Nephron progenitor cell (in vitro differentiated cells): ENCODE results near the gene LITAF.
"Not testable (repeated sequence)": the region's sequence is repeated elsewhere in the genome, so short reads cannot be mapped to it uniquely, and the experiment has no call there.

Experiments
- DNase-seq: peaks from one replicate; pipeline ENCODE4 v3.0.0; 2021
- H3K27ac Mint-ChIP-seq: 2 replicates; pipeline ENCODE4 v1.8.0; 2021; ENCODE audit warnings: mild to moderate bottlenecking, moderate library complexity, mixed read lengths
- H3K27me3 Mint-ChIP-seq: 2 replicates; pipeline ENCODE4 v1.8.0; 2021; ENCODE audit warnings: mild to moderate bottlenecking, low read depth, mixed read lengths; ENCODE audit not compliant: poor library complexity
- H3K36me3 Mint-ChIP-seq: 2 replicates; pipeline ENCODE4 v1.8.0; 2021; ENCODE audit warnings: low read depth, mixed read lengths
- H3K4me1 Mint-ChIP-seq: 2 replicates; pipeline ENCODE4 v1.8.0; 2021; ENCODE audit warnings: mixed read lengths
- H3K4me3 Mint-ChIP-seq: 2 replicates; pipeline ENCODE4 v1.8.0; 2021; ENCODE audit warnings: mild to moderate bottlenecking, moderate library complexity, mixed read lengths
- H3K9me3 Mint-ChIP-seq: 2 replicates; pipeline ENCODE4 v1.8.0; 2021; ENCODE audit warnings: mild to moderate bottlenecking, moderate library complexity, mixed read lengths
- TF ChIP-seq, protein P1 (sequence below): fragments of 200-600 bp; sonication (generic); IDR thresholded peaks from 2 replicates; pipeline ENCODE4 v1.5.0; 2021; ENCODE audit warnings: antibody characterized with exemption

The LITAF gene

DNA sequence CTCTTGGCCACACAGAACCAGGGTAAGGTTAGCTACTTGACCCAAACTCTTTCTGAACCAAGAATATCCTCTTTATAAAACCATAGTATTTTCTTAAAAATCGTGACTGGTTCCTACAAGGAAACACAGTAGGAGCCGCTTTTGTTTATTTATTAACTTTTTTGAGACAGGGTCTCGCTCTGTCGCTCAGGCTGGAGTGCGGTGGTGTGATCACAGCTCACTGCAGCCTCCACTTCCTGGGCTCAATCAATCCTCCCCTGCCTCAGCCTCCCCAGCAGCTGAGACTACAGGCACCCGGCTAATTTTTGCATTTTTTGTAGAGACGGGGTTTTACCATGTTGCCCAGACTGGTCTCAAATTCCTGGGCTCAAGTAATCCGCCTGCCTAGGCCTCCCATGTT, 14.7 kb upstream of the LITAF start:
- Mint-ChIP-seq H3K27ac (no peak overlapping the region), H3K27me3 (peaks cover 13% of the 10 kb centered on the region), H3K4me3 (no peak overlapping the region), H3K9me3 (no peaks in the 10 kb centered on the region), H3K36me3 (no peaks in the 10 kb centered on the region), H3K4me1 (peaks cover 51% of the 10 kb centered on the region)
- no peak for DNase-seq
- TF ChIP-seq, protein P1, sequence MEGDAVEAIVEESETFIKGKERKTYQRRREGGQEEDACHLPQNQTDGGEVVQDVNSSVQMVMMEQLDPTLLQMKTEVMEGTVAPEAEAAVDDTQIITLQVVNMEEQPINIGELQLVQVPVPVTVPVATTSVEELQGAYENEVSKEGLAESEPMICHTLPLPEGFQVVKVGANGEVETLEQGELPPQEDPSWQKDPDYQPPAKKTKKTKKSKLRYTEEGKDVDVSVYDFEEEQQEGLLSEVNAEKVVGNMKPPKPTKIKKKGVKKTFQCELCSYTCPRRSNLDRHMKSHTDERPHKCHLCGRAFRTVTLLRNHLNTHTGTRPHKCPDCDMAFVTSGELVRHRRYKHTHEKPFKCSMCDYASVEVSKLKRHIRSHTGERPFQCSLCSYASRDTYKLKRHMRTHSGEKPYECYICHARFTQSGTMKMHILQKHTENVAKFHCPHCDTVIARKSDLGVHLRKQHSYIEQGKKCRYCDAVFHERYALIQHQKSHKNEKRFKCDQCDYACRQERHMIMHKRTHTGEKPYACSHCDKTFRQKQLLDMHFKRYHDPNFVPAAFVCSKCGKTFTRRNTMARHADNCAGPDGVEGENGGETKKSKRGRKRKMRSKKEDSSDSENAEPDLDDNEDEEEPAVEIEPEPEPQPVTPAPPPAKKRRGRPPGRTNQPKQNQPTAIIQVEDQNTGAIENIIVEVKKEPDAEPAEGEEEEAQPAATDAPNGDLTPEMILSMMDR = no peak

DNA sequence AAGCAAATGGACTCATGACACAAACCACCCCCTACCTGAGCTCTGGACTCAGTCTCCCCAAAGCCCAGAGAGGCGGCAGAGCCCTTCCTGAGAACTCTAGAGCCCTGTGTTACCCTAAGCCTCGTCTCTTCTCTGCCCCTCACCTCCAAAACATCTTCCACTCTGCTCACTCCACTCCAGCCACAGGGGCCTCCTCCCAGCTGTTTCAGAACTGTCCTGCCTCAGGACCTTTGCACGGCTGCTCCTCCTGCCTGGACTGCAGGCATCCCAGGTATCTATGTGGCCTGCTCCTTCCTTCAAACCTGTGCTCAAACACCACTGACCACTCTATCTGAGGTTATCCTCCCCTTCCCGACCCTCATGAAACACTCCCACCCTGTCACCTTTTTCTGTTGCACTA, 12.9 kb upstream of the LITAF start:
- peaks cover 55% of the 10 kb centered on the region for H3K4me1 Mint-ChIP-seq
- DNase-seq = no peak

DNA sequence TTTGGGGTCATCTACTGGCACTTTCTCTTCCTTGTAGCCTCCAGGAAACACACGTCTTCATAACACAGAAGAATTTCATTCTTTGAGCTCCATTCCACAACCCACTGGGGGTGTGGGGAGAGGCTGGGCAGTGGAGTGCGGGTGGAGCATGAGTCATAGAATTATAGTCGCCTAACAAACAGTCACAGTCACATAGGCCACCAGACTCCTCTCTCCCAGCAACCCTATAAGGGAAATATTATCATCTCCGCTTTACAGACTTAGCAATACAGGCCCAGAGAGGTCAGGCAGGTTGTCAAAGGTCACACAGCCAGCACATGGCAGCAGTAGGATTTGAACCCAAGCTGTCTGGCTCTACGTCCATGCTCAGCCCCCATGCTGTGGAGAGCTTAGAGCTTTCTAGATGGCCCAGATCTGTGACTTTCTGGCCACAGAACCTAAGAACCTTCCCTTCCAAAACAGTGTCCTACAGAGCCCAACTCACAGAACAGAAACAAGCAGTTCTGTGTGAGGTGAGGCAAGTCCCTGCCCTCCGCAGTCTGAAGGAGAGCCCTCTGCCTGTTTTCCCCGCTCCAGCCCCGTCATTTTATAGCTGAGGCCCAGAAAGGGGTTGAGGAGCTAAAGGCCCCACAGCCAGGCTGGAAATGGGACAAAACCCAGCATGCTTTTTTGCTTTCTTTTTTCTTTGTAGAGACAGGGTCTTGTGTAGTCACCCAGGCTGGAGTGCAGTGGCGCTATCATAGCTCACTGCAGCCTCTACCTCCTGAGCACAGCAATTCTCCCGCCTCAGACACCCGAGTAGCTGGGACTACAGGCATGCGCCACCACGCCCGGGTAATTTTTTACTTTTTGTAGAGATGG, 10.7 kb upstream of the LITAF start:
- DNase-seq = no peak
- TF ChIP-seq, protein P1 = no peak
- H3K27ac Mint-ChIP-seq = peak overlapping the region; percentile 47

More for the DNA sequence above, 12.9 kb upstream of the LITAF start:
- H3K27me3 Mint-ChIP-seq = peaks cover 13% of the 10 kb centered on the region
- H3K4me3 Mint-ChIP-seq = no peak overlapping the region
- H3K27ac Mint-ChIP-seq = no peak overlapping the region
- TF ChIP-seq, protein P1 = no peak
- no peaks in the 10 kb centered on the region for H3K36me3 Mint-ChIP-seq
- no peaks in the 10 kb centered on the region for H3K9me3 Mint-ChIP-seq

DNA sequence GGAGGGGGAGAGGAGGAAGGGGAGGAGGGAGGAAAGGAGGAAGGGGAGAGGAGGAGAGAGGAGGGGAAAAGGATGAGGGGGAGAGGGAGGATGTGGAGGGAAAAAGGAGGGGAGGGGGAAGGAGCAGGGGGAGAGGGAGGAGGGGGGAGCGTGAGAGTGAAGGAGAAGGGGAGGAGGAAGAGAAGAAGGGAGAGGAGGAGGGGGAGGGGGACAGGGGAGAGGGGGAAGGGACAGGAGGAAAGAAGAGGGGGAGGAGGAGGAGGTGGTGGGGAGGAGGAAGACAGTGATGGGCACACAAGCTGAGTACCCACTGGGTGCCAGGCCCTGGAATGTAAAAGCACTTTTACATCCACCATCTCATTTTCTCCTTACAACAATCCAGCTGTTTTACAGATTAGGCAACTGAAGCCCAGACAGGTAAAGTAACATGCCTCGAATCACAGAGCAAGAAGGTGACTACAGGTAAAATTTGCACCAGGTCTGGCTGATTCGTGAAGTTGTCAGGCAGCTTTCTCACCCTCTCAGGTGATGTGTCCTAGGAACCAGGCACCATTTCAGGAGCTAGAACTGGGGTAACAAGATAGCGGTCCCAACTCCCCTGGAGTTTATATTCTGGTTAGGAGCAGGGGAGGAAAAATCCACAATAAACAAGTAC, 10.0 kb upstream of the LITAF start:
- TF ChIP-seq, protein P1 = no peak
- Mint-ChIP-seq H3K27me3 (peaks cover 4% of the 10 kb centered on the region), H3K36me3 (no peaks in the 10 kb centered on the region), H3K4me3 (no peak overlapping the region), H3K27ac (no peak overlapping the region), H3K9me3 (no peaks in the 10 kb centered on the region), H3K4me1 (peaks cover 41% of the 10 kb centered on the region)
- DNase-seq = no peak

More for the DNA sequence above, 10.7 kb upstream of the LITAF start:
- Mint-ChIP-seq H3K4me3 (no peak overlapping the region), H3K4me1 (peaks cover 49% of the 10 kb centered on the region), H3K36me3 (no peaks in the 10 kb centered on the region), H3K27me3 (peaks cover 8% of the 10 kb centered on the region), H3K9me3 (no peaks in the 10 kb centered on the region)

DNA sequence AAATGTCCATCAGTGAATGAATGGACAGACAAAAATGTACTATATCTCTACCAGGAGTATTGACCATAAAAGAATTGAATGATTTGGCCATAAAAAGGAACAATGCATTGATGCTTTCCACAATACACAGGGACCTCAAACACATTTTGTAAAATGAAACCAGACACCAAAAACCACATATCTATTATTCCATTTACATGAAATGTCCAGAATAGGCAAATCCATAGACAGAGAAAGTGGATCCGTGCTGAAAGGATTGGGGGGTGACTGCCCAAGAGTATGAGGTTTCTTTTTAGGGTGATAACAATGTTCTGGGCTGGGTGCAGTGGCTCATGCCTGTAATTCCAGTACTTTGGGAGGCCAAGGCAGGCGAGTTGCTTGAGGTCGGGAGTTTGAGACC, 6.9 kb upstream of the LITAF start:
- DNase-seq = no peak
- Mint-ChIP-seq H3K9me3 (peaks cover 6% of the 10 kb centered on the region), H3K27me3 (peaks cover 19% of the 10 kb centered on the region), H3K36me3 (no peaks in the 10 kb centered on the region), H3K27ac (no peak overlapping the region), H3K4me1 (peaks cover 29% of the 10 kb centered on the region), H3K4me3 (no peak overlapping the region)
- TF ChIP-seq, protein P1 = no peak

DNA sequence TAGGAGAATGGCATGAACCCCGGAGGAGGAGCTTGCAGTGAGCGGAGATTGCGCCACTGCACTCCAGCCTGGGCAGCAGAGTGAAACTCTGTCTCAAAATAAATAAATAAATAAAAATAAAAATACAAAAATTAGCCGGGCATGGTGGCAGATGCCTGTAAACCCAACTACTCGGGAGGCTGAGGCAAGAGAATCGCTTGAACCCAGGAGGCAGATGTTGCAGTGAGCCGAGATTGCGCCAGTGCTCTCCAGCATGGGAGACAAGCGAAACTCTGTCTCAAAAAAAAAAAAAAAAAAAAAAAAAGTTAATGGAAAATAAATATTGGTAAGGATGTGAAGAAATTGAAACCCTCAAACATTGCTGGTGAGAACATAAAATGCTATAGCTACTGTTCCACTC, 6.4 kb upstream of the LITAF start:
- H3K4me1 Mint-ChIP-seq = peaks cover 24% of the 10 kb centered on the region
- H3K4me3 Mint-ChIP-seq, H3K27ac Mint-ChIP-seq, DNase-seq, H3K36me3 Mint-ChIP-seq, H3K9me3 Mint-ChIP-seq: not testable (repeated sequence)
- H3K27me3 Mint-ChIP-seq = peaks cover 19% of the 10 kb centered on the region

DNA sequence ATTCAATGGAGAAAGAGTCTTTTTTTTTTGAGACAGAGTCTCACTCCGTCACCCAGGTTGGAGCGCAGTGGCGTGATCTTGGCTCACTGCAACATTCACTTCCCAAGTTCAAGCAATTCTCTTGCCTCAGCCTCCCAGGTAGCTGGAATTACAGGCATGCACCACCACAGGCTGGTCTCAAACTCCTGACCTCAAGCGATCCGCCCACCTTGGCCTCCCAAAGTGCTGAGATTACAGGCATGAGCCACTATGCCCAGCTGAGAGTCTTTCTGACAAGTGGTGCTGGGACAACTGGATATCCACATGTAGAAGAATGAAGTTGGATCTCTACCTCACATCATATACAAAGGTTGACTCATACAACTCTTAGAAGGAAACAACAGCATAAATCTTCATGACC, 4.9 kb upstream of the LITAF start:
- H3K4me3 Mint-ChIP-seq, H3K36me3 Mint-ChIP-seq, H3K27ac Mint-ChIP-seq, H3K9me3 Mint-ChIP-seq, DNase-seq: not testable (repeated sequence)
- H3K4me1 Mint-ChIP-seq = peaks cover 16% of the 10 kb centered on the region
- peaks cover 25% of the 10 kb centered on the region for H3K27me3 Mint-ChIP-seq
